Esophagus (tissue), 2 donors: Measurements from ENCODE around the gene PAQR5. TPM values are rescaled to one million over a fixed set of nuclear protein-coding genes. Genes with fewer than 3 reads are reported as not detected.
"Not testable (repeated sequence)": the region's sequence is repeated elsewhere in the genome, so short reads cannot be mapped to it uniquely, and the experiment has no call there.

ENCODE experiments used
- H3K27ac ChIP-seq, 2 donors: one replicate each; pipeline ENCODE4 v1.5.1; 2013; ENCODE audit warnings: low read depth in 2 of 2, mild to moderate bottlenecking in 2 of 2, inconsistent platforms in 1 of 2, low read length in 1 of 2, moderate library complexity in 1 of 2
- H3K27me3 ChIP-seq, 2 donors: one replicate each; pipeline ENCODE4 v1.6.1; 2013; ENCODE audit warnings: low read length in 2 of 2, control low read depth in 1 of 2, mild to moderate bottlenecking in 1 of 2; ENCODE audit not compliant: insufficient read depth in 2 of 2, control insufficient read depth in 1 of 2
- H3K36me3 ChIP-seq, 2 donors: one replicate each; pipeline ENCODE4 v1.6.1; 2013; ENCODE audit warnings: low read length in 1 of 2; ENCODE audit not compliant: control insufficient read depth in 2 of 2, insufficient read depth in 2 of 2
- H3K4me1 ChIP-seq, 2 donors: one replicate each; pipeline ENCODE4 v1.6.1; 2013; ENCODE audit warnings: low read length in 1 of 2; ENCODE audit not compliant: control insufficient read depth in 2 of 2, insufficient read depth in 2 of 2
- H3K4me3 ChIP-seq, 2 donors: one replicate each; pipeline ENCODE4 v1.5.1; 2013; ENCODE audit warnings: low read length in 2 of 2, mild to moderate bottlenecking in 2 of 2, low read depth in 1 of 2, moderate library complexity in 1 of 2
- H3K9me3 ChIP-seq, 2 donors: one replicate each; pipeline ENCODE4 v1.6.1; 2013; ENCODE audit warnings: mild to moderate bottlenecking in 2 of 2, low read depth in 1 of 2, low read length in 1 of 2, moderate library complexity in 1 of 2; ENCODE audit not compliant: control insufficient read depth in 2 of 2, insufficient read depth in 1 of 2
- WGBS, 2 donors: extraction: QIAGEN DNeasy Blood & Tissue Kit; methylation state at CpG; one replicate each; pipeline ENCODE4 v1.1.7; 2013; 5-methylcytosine and 5-hydroxymethylcytosine counted together
- polyA plus RNA-seq, 2 donors: library from polyadenylated mRNA; stranded (reverse); fragments of 200-250 nt; gene quantifications; one replicate each; pipeline ENCODE4 v1.2.3, GENCODE V29; 2013
- donor health status: healthy with polysubstance abuse.
- donor health status: Bipolar disorder and iron deficiency.

PAQR5 gene
- polyA plus RNA-seq, 2 donors = 8.5 to 10.5 TPM

- not testable (repeated sequence) for H3K9me3 ChIP-seq, H3K27me3 ChIP-seq, H3K4me3 ChIP-seq, H3K27ac ChIP-seq
- H3K36me3 ChIP-seq = peaks cover 0 to 13% of the 10 kb centered on the region in 2 donors
- H3K4me1 ChIP-seq = peaks cover 0 to 11% of the 10 kb centered on the region in 2 donors
- WGBS, 2 donors = 96 to 97% methylated on average over 15 to 16 of the region's 18 CpGs
These were observed 85.4 kb downstream of the PAQR5 start for GRCh38 chr15:69384066-69384465.

GRCh38 chr15:69384626-69385598, 86.2 kb downstream of the PAQR5 start:
- WGBS, 2 donors = 92 to 93% methylated on average over 12 of the region's 12 CpGs
- Histone ChIP-seq H3K27ac (no peak overlapping the region), H3K9me3 (peaks cover 0 to 4% of the 10 kb centered on the region in 2 donors), H3K27me3 (no peaks in the 10 kb centered on the region), H3K36me3 (peaks cover 0 to 13% of the 10 kb centered on the region in 2 donors), H3K4me1 (peaks cover 0 to 14% of the 10 kb centered on the region in 2 donors), H3K4me3 (no peak overlapping the region)

GRCh38 chr15:69385831-69386230, 87.1 kb downstream of the PAQR5 start:
- WGBS, 2 donors = 96 to 99% methylated on average over 2 of the region's 2 CpGs
- Histone ChIP-seq H3K4me3 (no peak overlapping the region), H3K27me3 (no peaks in the 10 kb centered on the region), H3K4me1 (peaks cover 0 to 15% of the 10 kb centered on the region in 2 donors), H3K36me3 (peaks cover 0 to 11% of the 10 kb centered on the region in 2 donors), H3K9me3 (peaks cover 0 to 4% of the 10 kb centered on the region in 2 donors), H3K27ac (no peak overlapping the region)

DNA sequence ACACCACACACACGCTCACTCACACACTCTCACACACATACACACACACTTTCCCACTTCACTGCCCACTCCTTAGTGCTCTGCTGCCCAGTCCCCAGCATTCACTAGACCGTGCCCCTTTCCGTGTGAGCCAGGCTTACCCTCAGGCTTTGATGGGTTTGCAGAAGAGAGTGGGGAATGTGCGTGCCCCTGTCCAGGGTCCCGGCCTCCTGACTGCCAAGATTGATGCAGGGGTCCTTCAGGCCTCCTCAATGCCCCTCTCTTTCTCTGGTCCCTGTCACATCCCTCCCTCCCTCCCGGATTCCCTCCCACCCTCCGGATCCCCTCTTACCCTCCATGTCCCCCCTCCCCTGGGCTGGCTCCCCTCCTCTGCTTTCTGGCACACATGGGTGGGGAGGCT, 87.6 kb downstream of the PAQR5 start:
- peaks cover 0 to 11% of the 10 kb centered on the region in 2 donors for H3K36me3 ChIP-seq
- H3K27me3 ChIP-seq = no peaks in the 10 kb centered on the region
- H3K4me1 ChIP-seq = peaks cover 0 to 17% of the 10 kb centered on the region in 2 donors
- H3K9me3 ChIP-seq = peaks cover 0 to 4% of the 10 kb centered on the region in 2 donors
- 87 to 95% methylated on average over 7 of the region's 7 CpGs for WGBS, 2 donors
- H3K27ac ChIP-seq = no peak overlapping the region
- H3K4me3 ChIP-seq = no peak overlapping the region

DNA sequence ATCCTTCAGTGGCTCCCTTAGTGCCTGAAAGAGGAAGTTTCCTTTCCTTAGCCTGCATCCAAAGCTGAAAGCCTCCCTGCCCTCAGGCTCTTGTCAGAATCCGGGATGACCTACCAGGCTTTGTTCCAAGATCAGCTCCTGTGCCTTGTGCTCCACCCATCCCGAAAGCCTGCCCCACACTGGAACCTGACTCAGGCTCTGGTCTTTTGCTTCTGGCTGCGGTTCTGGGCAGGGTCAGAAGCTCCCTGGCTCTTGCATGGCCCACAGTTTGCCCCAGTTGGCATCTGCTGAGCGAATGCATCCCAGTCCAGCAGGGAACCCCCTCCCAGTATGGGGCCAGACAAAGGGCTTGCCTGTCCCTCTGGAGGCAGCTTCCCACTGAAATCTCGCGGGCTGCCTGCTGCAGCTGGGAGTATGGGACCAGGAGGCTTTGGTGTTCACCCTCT, 89.6 kb downstream of the PAQR5 start:
- 45 to 67% methylated on average over 6 of the region's 6 CpGs for WGBS, 2 donors
- H3K27ac ChIP-seq = no peak overlapping the region
- H3K36me3 ChIP-seq = peaks cover 0 to 11% of the 10 kb centered on the region in 2 donors
- no peak overlapping the region for H3K4me3 ChIP-seq
- peaks cover 0 to 4% of the 10 kb centered on the region in 2 donors for H3K9me3 ChIP-seq
- H3K4me1 ChIP-seq = peaks cover 0 to 20% of the 10 kb centered on the region in 2 donors
- H3K27me3 ChIP-seq = no peaks in the 10 kb centered on the region

- Histone ChIP-seq H3K27me3 (no peaks in the 10 kb centered on the region), H3K4me1 (peaks cover 0 to 20% of the 10 kb centered on the region in 2 donors), H3K36me3 (peaks cover 0 to 11% of the 10 kb centered on the region in 2 donors), H3K27ac (no peak overlapping the region), H3K9me3 (peaks cover 0 to 4% of the 10 kb centered on the region in 2 donors), H3K4me3 (no peak overlapping the region)
- WGBS, 2 donors = 80 to 93% methylated on average over 7 of the region's 7 CpGs
These were observed 90.7 kb downstream of the PAQR5 start for GRCh38 chr15:69389426-69389825.

- Histone ChIP-seq H3K36me3 (peaks cover 0 to 6% of the 10 kb centered on the region in 2 donors), H3K4me3 (no peak overlapping the region), H3K27ac (peak overlapping the region; percentile 90 to 96), H3K27me3 (no peaks in the 10 kb centered on the region), H3K4me1 (peaks cover 0 to 20% of the 10 kb centered on the region in 2 donors), H3K9me3 (peaks cover 0 to 4% of the 10 kb centered on the region in 2 donors)
- 61 to 63% methylated on average over 2 of the region's 2 CpGs for WGBS, 2 donors
These were observed 91.9 kb downstream of the PAQR5 start for GRCh38 chr15:69390575-69390974.

- Histone ChIP-seq H3K27me3 (no peaks in the 10 kb centered on the region), H3K4me3 (peak overlapping the region in 1 of 2 donors; percentile 4), H3K4me1 (peaks cover 0 to 20% of the 10 kb centered on the region in 2 donors), H3K27ac (peak overlapping the region; percentile 90 to 96), H3K9me3 (no peaks in the 10 kb centered on the region), H3K36me3 (no peaks in the 10 kb centered on the region)
- WGBS, 2 donors = 57 to 68% methylated on average over 11 of the region's 11 CpGs
These were observed 92.5 kb downstream of the PAQR5 start for GRCh38 chr15:69391046-69391757.

DNA sequence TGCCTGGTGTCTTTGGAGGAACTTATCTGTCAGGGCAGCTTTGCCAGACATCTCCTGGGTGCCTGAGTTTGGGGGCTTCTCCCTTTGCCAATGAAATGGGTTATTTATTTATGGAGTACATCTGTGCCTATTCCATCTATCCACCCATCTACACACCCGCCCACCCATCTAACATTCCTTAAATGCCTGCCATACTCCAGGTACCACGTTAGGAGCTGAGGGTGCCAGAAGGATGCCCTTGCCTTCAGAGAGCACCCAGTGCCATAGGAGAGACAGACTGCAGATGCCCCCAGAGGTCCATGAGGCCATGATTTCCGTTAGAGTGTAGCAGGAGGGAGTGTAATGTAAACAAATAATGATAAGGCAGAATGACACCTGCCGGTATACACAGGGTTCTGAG, 93.6 kb downstream of the PAQR5 start:
- no peaks in the 10 kb centered on the region for H3K9me3 ChIP-seq
- WGBS, 2 donors = 62 to 69% methylated on average over 4 of the region's 4 CpGs
- peaks cover 0 to 20% of the 10 kb centered on the region in 2 donors for H3K4me1 ChIP-seq
- H3K36me3 ChIP-seq = no peaks in the 10 kb centered on the region
- no peaks in the 10 kb centered on the region for H3K27me3 ChIP-seq
- H3K27ac ChIP-seq = no peak overlapping the region
- H3K4me3 ChIP-seq = no peak overlapping the region
